ENCODE results near the gene RNF130. TPM values are rescaled to one million over a fixed set of nuclear protein-coding genes. Genes with fewer than 3 reads are reported as not detected.

RNF130 gene
- polyA plus RNA-seq, 4 donors, result 15.9 to 40.2 (median 28.4) TPM

DNA sequence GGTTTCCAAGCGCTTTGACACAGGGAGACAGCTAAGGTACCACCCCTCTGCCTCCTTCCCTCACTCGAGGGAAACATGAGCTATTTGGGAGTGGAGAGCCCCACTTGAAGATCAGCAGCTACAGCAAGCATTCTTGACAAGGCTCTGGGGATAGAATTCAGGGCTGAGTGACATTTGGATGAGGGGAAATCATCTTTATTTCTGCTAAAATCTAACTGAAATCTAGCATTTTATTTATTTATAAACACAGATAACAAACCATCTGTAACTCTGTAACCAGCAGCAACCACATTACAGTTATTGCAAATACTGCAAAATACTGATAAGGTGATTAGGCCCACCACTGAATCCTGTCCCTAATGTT, 22.4 kb downstream of the RNF130 start:
- H3K9me3 ChIP-seq (ENCODE audit: control insufficient read depth in 2 of 2, insufficient read depth in 1 of 2, low read depth in 1 of 2, low read length in 1 of 2), result peaks cover 0 to 8% of the 10 kb centered on the region in 2 donors
- WGBS, 3 donors, result 49 to 57% (median 53%) methylated on average over 2 of the region's 2 CpGs
- no peak overlapping the region for H3K4me3 ChIP-seq (ENCODE audit: low read depth in 1 of 3, low read length in 3 of 3)
- H3K27me3 ChIP-seq (ENCODE audit: control insufficient read depth in 3 of 3, insufficient read depth in 3 of 3, low read length in 3 of 3), result no peaks in the 10 kb centered on the region
- no peaks in the 10 kb centered on the region for H3K36me3 ChIP-seq (ENCODE audit: control insufficient read depth in 3 of 3, insufficient read depth in 2 of 3, low read depth in 1 of 3, low read length in 3 of 3)
- FAIRE-seq (no peak), DNase-seq (no peak)
- no peak overlapping the region for H3K27ac ChIP-seq (ENCODE audit: low read depth in 1 of 3, low read length in 2 of 3)
- H3K4me1 ChIP-seq (ENCODE audit: control insufficient read depth in 3 of 3, insufficient read depth in 2 of 3, low read depth in 1 of 3, low read length in 2 of 3), result peaks cover 0 to 4% (median 3%) of the 10 kb centered on the region in 3 donors

- Histone ChIP-seq H3K4me1 (ENCODE audit: control insufficient read depth in 3 of 3, insufficient read depth in 2 of 3, low read depth in 1 of 3, low read length in 2 of 3) (peaks cover 0 to 4% (median 3%) of the 10 kb centered on the region in 3 donors), H3K9me3 (ENCODE audit: control insufficient read depth in 2 of 2, insufficient read depth in 1 of 2, low read depth in 1 of 2, low read length in 1 of 2) (peaks cover 0 to 8% of the 10 kb centered on the region in 2 donors), H3K27ac (ENCODE audit: low read depth in 1 of 3, low read length in 2 of 3) (no peak overlapping the region), H3K36me3 (ENCODE audit: control insufficient read depth in 3 of 3, insufficient read depth in 2 of 3, low read depth in 1 of 3, low read length in 3 of 3) (no peaks in the 10 kb centered on the region), H3K27me3 (ENCODE audit: control insufficient read depth in 3 of 3, insufficient read depth in 3 of 3, low read length in 3 of 3) (no peaks in the 10 kb centered on the region), H3K4me3 (ENCODE audit: low read depth in 1 of 3, low read length in 3 of 3) (no peak overlapping the region)
- FAIRE-seq (no peak), DNase-seq (no peak)
- 58 to 62% (median 62%) methylated on average over 8 of the region's 8 CpGs for WGBS, 3 donors
Measured at GRCh38 chr5:180047667-180048066, 23.9 kb downstream of the RNF130 start.

DNA sequence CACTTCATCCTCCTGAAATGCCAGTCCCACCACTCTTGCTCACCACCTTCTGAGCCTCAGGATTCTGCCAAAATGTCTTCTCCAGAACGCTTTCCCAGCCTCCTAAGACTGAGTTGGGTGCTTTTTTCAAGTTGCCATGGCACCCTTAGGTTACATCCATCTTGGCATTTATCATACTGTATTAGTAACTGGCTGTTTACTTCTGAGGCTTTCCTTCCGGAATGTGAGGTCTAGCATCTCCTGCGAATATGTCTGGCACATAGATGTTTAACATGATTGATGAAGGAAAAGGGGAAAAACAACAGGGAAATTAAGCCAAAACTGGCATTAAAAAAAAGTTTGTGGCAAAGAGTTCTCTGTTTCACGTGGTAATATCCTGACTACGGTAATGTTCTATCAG, 24.9 kb downstream of the RNF130 start:
- Histone ChIP-seq H3K9me3 (ENCODE audit: control insufficient read depth in 2 of 2, insufficient read depth in 1 of 2, low read depth in 1 of 2, low read length in 1 of 2) (peaks cover 0 to 8% of the 10 kb centered on the region in 2 donors), H3K4me3 (ENCODE audit: low read depth in 1 of 3, low read length in 3 of 3) (no peak overlapping the region), H3K27ac (ENCODE audit: low read depth in 1 of 3, low read length in 2 of 3) (no peak overlapping the region), H3K27me3 (ENCODE audit: control insufficient read depth in 3 of 3, insufficient read depth in 3 of 3, low read length in 3 of 3) (no peaks in the 10 kb centered on the region), H3K36me3 (ENCODE audit: control insufficient read depth in 3 of 3, insufficient read depth in 2 of 3, low read depth in 1 of 3, low read length in 3 of 3) (no peaks in the 10 kb centered on the region), H3K4me1 (ENCODE audit: control insufficient read depth in 3 of 3, insufficient read depth in 2 of 3, low read depth in 1 of 3, low read length in 2 of 3) (peaks cover 0 to 4% (median 3%) of the 10 kb centered on the region in 3 donors)
- DNase-seq, result no peak
- no peak for FAIRE-seq
- 83 to 94% (median 93%) methylated on average over 5 of the region's 5 CpGs for WGBS, 3 donors

DNA sequence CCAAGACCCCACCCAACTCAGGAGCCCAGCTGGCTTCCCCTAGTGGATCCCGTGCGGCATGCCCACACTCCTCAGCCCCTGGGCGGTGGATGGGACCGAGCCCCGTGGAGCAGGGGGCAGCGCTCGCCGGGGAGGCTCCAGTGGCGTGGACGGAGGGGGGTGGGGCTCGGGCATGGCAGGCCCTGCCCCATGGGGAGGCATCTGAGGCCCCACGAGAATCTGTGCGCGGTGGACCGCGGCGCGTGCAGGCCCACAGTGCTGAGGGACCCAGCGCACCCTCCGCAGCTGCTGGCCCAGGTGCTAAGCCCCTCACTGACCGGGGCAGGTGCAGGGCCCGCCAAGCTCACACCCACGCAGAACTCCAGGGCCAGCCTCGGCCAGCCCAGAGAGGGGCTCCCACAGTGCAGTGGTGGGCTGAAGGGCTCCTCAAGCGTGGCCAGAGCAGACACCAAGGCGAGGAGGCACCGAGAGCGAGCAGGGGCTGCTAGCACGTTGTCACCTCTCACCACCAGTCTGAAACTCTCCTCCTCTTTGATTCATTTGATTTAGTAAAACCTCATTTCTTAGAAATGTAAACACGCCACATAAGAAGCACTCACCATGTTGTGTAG, 25.6 kb downstream of the RNF130 start:
- FAIRE-seq (no peak), DNase-seq (no peak)
- peaks cover 0 to 8% of the 10 kb centered on the region in 2 donors for H3K9me3 ChIP-seq (ENCODE audit: control insufficient read depth in 2 of 2, insufficient read depth in 1 of 2, low read depth in 1 of 2, low read length in 1 of 2)
- no peaks in the 10 kb centered on the region for H3K36me3 ChIP-seq (ENCODE audit: control insufficient read depth in 3 of 3, insufficient read depth in 2 of 3, low read depth in 1 of 3, low read length in 3 of 3)
- no peak overlapping the region for H3K27ac ChIP-seq (ENCODE audit: low read depth in 1 of 3, low read length in 2 of 3)
- WGBS, 3 donors, result 93 to 94% (median 93%) methylated on average over 30 of the region's 30 CpGs
- H3K4me1 ChIP-seq (ENCODE audit: control insufficient read depth in 3 of 3, insufficient read depth in 2 of 3, low read depth in 1 of 3, low read length in 2 of 3), result peaks cover 0 to 4% (median 3%) of the 10 kb centered on the region in 3 donors
- H3K4me3 ChIP-seq (ENCODE audit: low read depth in 1 of 3, low read length in 3 of 3), result no peak overlapping the region
- H3K27me3 ChIP-seq (ENCODE audit: control insufficient read depth in 3 of 3, insufficient read depth in 3 of 3, low read length in 3 of 3), result no peaks in the 10 kb centered on the region

DNA sequence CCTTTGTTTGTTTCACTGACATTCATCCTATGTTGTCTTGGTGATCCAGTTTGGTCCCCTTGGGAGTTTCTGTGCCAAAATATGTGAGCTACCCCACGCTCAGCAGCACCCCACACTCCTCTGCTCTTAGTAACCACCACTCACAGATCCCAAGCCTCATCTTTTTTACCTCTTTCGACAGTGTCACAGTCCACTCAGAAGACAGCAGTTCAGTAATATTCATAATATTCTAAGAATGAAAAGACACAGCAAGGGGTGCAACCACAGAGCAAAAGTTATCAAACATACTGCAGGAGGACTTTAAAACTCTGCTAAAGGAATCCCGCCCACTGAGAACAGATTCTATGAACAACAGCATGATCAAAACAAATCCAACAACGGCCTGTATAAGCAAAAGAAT, 28.2 kb downstream of the RNF130 start:
- H3K27ac ChIP-seq (ENCODE audit: low read depth in 1 of 3, low read length in 2 of 3), result no peak overlapping the region
- H3K36me3 ChIP-seq (ENCODE audit: control insufficient read depth in 3 of 3, insufficient read depth in 2 of 3, low read depth in 1 of 3, low read length in 3 of 3), result no peaks in the 10 kb centered on the region
- H3K9me3 ChIP-seq (ENCODE audit: control insufficient read depth in 2 of 2, insufficient read depth in 1 of 2, low read depth in 1 of 2, low read length in 1 of 2), result peaks cover 0 to 8% of the 10 kb centered on the region in 2 donors
- DNase-seq, result no peak
- no peaks in the 10 kb centered on the region for H3K27me3 ChIP-seq (ENCODE audit: control insufficient read depth in 3 of 3, insufficient read depth in 3 of 3, low read length in 3 of 3)
- 79 to 90% (median 86%) methylated on average over 4 of the region's 4 CpGs for WGBS, 3 donors
- no peaks in the 10 kb centered on the region for H3K4me1 ChIP-seq (ENCODE audit: control insufficient read depth in 3 of 3, insufficient read depth in 2 of 3, low read depth in 1 of 3, low read length in 2 of 3)
- H3K4me3 ChIP-seq (ENCODE audit: low read depth in 1 of 3, low read length in 3 of 3), result no peak overlapping the region
- FAIRE-seq, result no peak

DNA sequence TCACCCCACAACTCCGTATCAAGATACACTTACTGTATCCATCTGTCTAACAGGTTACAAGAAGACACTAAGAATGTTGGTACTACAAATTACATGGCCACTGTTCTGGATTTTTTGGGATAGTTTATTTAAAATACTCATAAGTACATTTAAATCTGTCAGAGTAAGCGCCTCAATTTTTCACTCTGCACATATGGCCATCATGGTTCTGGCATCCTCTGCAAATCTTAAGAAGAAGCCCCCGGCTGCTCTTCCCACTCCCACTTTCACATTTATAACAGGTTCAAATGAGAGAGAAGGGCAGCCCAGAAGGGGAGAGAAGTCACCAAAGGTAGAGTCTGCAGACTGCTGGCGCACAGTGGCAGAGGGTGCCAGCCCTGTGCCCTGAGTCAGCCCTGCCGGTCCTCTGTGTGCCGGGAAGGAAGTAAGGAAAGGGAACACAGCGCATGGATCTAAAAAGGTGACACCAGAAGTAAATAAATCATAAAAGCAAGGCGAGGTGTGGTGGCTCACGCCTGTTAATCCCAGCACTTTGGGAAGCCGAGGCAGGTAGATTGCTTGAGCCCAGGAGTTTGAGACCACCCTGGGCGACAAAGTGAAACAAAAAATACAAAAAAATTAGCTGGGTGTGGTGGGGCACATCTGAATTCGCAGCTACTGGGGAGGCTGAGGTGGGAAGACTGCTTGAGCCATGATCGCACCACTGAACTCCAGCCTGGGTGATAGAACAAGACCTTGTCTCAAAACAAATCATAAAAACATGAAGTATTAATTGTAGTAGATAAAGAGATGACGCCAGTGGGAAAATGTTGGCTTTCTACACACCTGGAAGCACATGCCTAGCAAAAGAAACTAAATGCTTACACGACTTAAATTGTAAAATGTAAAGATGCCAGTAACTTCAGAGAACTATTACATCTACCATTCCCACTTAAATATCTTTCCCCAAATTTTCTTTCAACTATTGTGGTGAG, 30.0 kb downstream of the RNF130 start:
- H3K9me3 ChIP-seq (ENCODE audit: control insufficient read depth in 2 of 2, insufficient read depth in 1 of 2, low read depth in 1 of 2, low read length in 1 of 2), result peaks cover 0 to 6% of the 10 kb centered on the region in 2 donors
- no peaks in the 10 kb centered on the region for H3K27me3 ChIP-seq (ENCODE audit: control insufficient read depth in 3 of 3, insufficient read depth in 3 of 3, low read length in 3 of 3)
- peak in 1 of 2 donors; percentile 64 for DNase-seq
- 42 to 73% (median 57%) methylated on average over 15 of the region's 15 CpGs for WGBS, 3 donors
- no peak for FAIRE-seq
- H3K4me1 ChIP-seq (ENCODE audit: control insufficient read depth in 3 of 3, insufficient read depth in 2 of 3, low read depth in 1 of 3, low read length in 2 of 3), result no peaks in the 10 kb centered on the region
- no peak overlapping the region for H3K4me3 ChIP-seq (ENCODE audit: low read depth in 1 of 3, low read length in 3 of 3)
- no peak overlapping the region for H3K27ac ChIP-seq (ENCODE audit: low read depth in 1 of 3, low read length in 2 of 3)
- H3K36me3 ChIP-seq (ENCODE audit: control insufficient read depth in 3 of 3, insufficient read depth in 2 of 3, low read depth in 1 of 3, low read length in 3 of 3), result peaks cover 0 to 3% (median 0%) of the 10 kb centered on the region in 3 donors

DNA sequence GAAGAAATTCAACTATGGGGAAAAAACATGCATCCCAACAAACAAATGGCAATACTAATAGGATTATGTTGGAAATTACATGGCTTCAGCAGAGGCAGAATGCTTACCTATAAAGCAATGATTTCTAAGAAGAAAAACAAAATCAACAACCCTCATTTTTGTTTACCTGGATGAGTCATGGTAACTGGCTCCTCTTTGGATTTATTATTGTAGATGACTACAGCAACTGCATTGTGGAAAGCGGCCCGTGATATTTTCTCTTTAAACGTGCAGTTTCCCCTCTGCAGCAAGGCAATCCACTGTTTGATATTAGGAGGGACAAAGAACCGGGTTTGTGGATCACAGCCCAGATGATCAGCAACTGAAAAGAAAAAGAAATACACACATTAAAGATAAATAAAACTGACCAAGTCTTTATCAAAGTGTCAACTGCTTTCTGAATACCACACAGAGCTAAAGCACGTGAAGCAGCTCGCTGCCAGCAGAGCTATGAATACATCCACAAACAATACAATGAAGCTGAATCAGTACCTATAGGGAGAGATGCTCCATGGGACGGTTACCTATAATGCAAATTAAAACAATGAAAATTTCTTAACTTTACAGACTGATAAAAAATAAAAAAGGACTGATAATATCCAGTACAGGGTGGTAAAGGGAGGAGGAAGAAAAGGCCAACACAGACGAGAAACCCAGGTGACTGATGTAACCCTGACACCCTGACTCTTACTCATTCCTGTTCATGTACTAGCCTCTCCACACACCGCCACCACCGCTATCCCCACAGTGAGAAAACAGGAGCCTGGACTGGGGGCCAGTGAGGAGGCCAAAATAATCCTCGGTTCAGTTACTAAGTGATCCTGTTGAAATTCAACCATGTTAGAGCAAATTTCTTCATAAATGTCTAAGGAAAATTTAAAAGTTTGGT, 31.0 kb downstream of the RNF130 start:
- DNase-seq (no peak), FAIRE-seq (no peak)
- WGBS, 3 donors, result 87 to 90% (median 88%) methylated on average over 11 of the region's 11 CpGs
- Histone ChIP-seq H3K27me3 (ENCODE audit: control insufficient read depth in 3 of 3, insufficient read depth in 3 of 3, low read length in 3 of 3) (no peaks in the 10 kb centered on the region), H3K4me1 (ENCODE audit: control insufficient read depth in 3 of 3, insufficient read depth in 2 of 3, low read depth in 1 of 3, low read length in 2 of 3) (no peaks in the 10 kb centered on the region), H3K4me3 (ENCODE audit: low read depth in 1 of 3, low read length in 3 of 3) (no peak overlapping the region), H3K27ac (ENCODE audit: low read depth in 1 of 3, low read length in 2 of 3) (no peak overlapping the region), H3K36me3 (ENCODE audit: control insufficient read depth in 3 of 3, insufficient read depth in 2 of 3, low read depth in 1 of 3, low read length in 3 of 3) (peaks cover 0 to 6% (median 0%) of the 10 kb centered on the region in 3 donors), H3K9me3 (ENCODE audit: control insufficient read depth in 2 of 2, insufficient read depth in 1 of 2, low read depth in 1 of 2, low read length in 1 of 2) (peaks cover 0 to 5% of the 10 kb centered on the region in 2 donors)
